Peyer's patch (tissue), 4 donors: ENCODE measurements around the gene WNT8A. TPM values are rescaled to one million over a fixed set of nuclear protein-coding genes. Genes with fewer than 3 reads are reported as not detected.

ENCODE experiments used
- DNase-seq, 3 donors: peaks; one replicate each; pipeline ENCODE4 v3.0.0-alpha.2; 2017 to 2019
- H3K27ac ChIP-seq, 4 donors: fragments of 200-600 bp; sonication (generic); one replicate each; pipeline ENCODE4 v1.5.1; 2016 to 2019
- H3K27me3 ChIP-seq, 2 donors: fragments of 200-600 bp; sonication (generic); one replicate each; pipeline ENCODE4 v1.5.1; 2019
- H3K36me3 ChIP-seq, 3 donors: fragments of 200-600 bp; sonication (generic); one replicate each; pipeline ENCODE4 v1.5.1; 2016 to 2019
- H3K4me1 ChIP-seq, 4 donors: fragments of 200-600 bp; sonication (generic); one replicate each; pipeline ENCODE4 v1.5.1; 2016 to 2019
- H3K4me3 ChIP-seq, 4 donors: fragments of 200-600 bp; sonication (generic); 1 replicate in 3 of 4; 2 replicates in 1 of 4; pipeline ENCODE4 v1.5.1; 2016 to 2019; ENCODE audit warnings: mild to moderate bottlenecking in 1 of 4
- H3K9me3 ChIP-seq, 4 donors: fragments of 200-600 bp; sonication (generic); one replicate each; pipeline ENCODE4 v1.5.1; 2016 to 2019; ENCODE audit warnings: mild to moderate bottlenecking in 1 of 4
- CTCF ChIP-seq, 6 experiments: fragments of 450-650 bp in 4 of 6; fragments of 200-600 bp in 2 of 6; sonication (generic) in 1 of 6; IDR thresholded peaks; one replicate each; pipeline ENCODE4 v1.5.1; 2017 to 2019; ENCODE audit warnings: antibody characterized with exemption in 6 of 6, mild to moderate bottlenecking in 3 of 6, moderate library complexity in 1 of 6
- POLR2A ChIP-seq, 2 donors: fragments of 450-650 bp; IDR thresholded peaks; one replicate each; pipeline ENCODE4 v1.5.1; 2017; ENCODE audit warnings: antibody characterized with exemption in 2 of 2, mild to moderate bottlenecking in 2 of 2, moderate library complexity in 2 of 2
- total RNA-seq, 4 donors: library from RNA; depleted of rRNA; stranded (reverse); fragments of >200 nt; gene quantifications; one replicate each; pipeline ENCODE4 v1.1.0, GENCODE V29; 2016

Gene WNT8A
- total RNA-seq, 4 donors from 2014 or later = not detected

GRCh38 chr5:138096363-138096762 is 12.5 kb downstream of the WNT8A start:
- Histone ChIP-seq H3K27me3 (no peaks in the 10 kb centered on the region), H3K9me3 (no peaks in the 10 kb centered on the region), H3K4me3 (no peak overlapping the region), H3K27ac (no peak overlapping the region), H3K36me3 (no peaks in the 10 kb centered on the region), H3K4me1 (no peaks in the 10 kb centered on the region)
- TF ChIP-seq CTCF (IDR thresholded peaks at IDR 0.05) (no peak), POLR2A (IDR thresholded peaks at IDR 0.05) (no peak)
- DNase-seq = no peak

GRCh38 chr5:138096997-138097828 is 13.4 kb downstream of the WNT8A start:
- Histone ChIP-seq H3K4me1 (no peaks in the 10 kb centered on the region), H3K9me3 (no peaks in the 10 kb centered on the region), H3K36me3 (no peaks in the 10 kb centered on the region), H3K4me3 (no peak overlapping the region), H3K27me3 (no peaks in the 10 kb centered on the region), H3K27ac (no peak overlapping the region)
- no peak for DNase-seq
- TF ChIP-seq POLR2A (IDR thresholded peaks at IDR 0.05) (no peak), CTCF (IDR thresholded peaks at IDR 0.05) (no peak)

GRCh38 chr5:138102454-138103318 is 18.9 kb downstream of the WNT8A start:
- DNase-seq = no peak
- Histone ChIP-seq H3K4me1 (no peaks in the 10 kb centered on the region), H3K36me3 (no peaks in the 10 kb centered on the region), H3K4me3 (no peak overlapping the region), H3K9me3 (no peaks in the 10 kb centered on the region), H3K27ac (no peak overlapping the region), H3K27me3 (no peaks in the 10 kb centered on the region)
- TF ChIP-seq CTCF (IDR thresholded peaks at IDR 0.05) = no peak
- no peak for TF ChIP-seq POLR2A (IDR thresholded peaks at IDR 0.05)

- Histone ChIP-seq H3K9me3 (no peaks in the 10 kb centered on the region), H3K4me1 (no peaks in the 10 kb centered on the region), H3K4me3 (no peak overlapping the region), H3K27ac (no peak overlapping the region), H3K27me3 (no peaks in the 10 kb centered on the region), H3K36me3 (no peaks in the 10 kb centered on the region)
- TF ChIP-seq POLR2A (IDR thresholded peaks at IDR 0.05) (no peak), CTCF (IDR thresholded peaks at IDR 0.05) (no peak)
- no peak for DNase-seq
Observed at GRCh38 chr5:138103319-138103637, 19.4 kb downstream of the WNT8A start.

- TF ChIP-seq CTCF (IDR thresholded peaks at IDR 0.05) (no peak), POLR2A (IDR thresholded peaks at IDR 0.05) (no peak)
- Histone ChIP-seq H3K36me3 (no peaks in the 10 kb centered on the region), H3K4me1 (no peaks in the 10 kb centered on the region), H3K9me3 (no peaks in the 10 kb centered on the region), H3K27me3 (no peaks in the 10 kb centered on the region), H3K4me3 (no peak overlapping the region), H3K27ac (no peak overlapping the region)
- DNase-seq = no peak
Observed at GRCh38 chr5:138105709-138106108, 21.9 kb downstream of the WNT8A start.
